Activated naive CD4-positive, alpha-beta T cell treated with anti-CD3 and anti-CD28 coated beads, Interleukin-2, amount 50 U/mL, for 16 hours (primary cell): ENCODE results near the gene MVP.
"Not testable (repeated sequence)": the region's sequence is repeated elsewhere in the genome, so short reads cannot be mapped to it uniquely, and the experiment has no call there.

Experiments
- DNase-seq: peaks from one replicate; pipeline ENCODE4 v3.0.0-alpha.2; 2020

MVP gene

DNA sequence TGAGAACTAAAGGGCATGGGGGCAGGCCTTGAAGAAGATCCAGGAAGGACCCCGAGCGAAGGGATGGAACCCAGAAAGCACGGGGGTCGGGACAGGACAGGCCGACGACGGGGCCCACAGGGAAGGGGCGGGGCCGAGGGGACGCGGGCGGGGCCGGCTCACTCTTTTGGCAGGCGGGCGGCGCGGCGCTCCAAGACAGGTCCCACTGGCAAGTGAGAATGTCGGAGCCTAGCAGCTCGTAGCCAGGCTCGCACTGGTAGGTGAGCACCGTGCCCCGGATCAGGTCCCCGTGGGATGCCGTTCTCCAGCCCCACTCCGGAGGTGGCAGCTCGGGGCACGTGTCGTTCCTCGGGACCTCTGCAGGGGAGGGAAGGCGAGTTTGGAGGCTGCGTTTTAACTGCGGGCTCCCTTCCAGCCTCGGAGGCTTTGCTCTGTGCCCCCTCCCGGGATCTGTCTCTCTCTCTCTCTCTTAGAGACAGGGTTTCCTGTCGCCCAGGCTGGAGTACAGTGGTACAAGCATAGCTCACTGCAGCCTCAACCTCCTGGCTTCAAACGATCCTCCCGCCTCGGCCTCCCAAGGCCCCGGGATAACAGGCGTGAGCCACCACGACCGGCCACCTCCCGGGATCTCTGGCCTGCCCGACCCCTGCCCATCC, 56.5 kb downstream of the MVP start:
- peak; percentile 56 for DNase-seq

GRCh38 chr16:29877266-29877961, 57.2 kb downstream of the MVP start:
- peak; percentile 55 for DNase-seq

GRCh38 chr16:29878172-29878571, 57.9 kb downstream of the MVP start:
- no peak for DNase-seq

DNA sequence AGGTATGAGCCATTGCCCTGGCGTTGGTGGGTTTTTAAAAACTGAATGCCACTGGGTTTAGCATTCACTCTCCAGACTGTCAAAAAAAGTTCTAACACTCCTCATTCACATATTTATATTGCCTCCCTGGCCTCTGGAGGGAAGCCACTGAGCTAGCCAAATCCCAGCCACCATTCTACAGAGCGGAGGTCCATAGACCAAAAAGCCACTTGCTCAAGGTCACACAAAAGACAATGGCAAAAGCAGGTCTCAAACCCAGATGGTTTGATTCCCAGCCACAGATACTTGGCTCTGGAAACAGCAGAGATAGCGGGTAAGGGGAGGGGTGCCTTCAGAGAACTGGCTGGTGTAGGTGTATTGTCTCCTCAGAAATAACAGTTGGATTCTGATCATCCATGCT, 60.8 kb downstream of the MVP start:
- no peak for DNase-seq

- DNase-seq = no peak
Measured at GRCh38 chr16:29883987-29884386, 63.7 kb downstream of the MVP start.

DNA sequence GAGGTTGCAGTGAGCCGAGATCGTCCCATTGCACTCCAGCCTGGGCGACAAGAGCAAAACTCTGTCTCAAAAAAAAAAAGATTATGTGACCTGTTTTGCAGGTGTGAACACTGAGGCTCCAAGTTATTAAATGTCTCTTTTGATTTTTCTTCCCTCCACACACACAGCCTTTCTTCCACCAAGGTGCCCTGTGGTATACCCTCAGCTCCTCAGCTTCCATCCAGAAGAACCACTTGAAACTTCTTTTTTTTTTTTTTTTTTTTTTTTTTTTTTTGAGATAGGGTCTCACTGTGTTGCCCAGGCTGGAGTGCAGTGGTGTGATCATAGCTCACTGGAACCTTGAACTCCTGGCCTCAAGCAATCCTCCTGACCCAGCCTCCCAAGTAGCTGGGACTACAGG, 69.1 kb downstream of the MVP start:
- DNase-seq = not testable (repeated sequence)

DNA sequence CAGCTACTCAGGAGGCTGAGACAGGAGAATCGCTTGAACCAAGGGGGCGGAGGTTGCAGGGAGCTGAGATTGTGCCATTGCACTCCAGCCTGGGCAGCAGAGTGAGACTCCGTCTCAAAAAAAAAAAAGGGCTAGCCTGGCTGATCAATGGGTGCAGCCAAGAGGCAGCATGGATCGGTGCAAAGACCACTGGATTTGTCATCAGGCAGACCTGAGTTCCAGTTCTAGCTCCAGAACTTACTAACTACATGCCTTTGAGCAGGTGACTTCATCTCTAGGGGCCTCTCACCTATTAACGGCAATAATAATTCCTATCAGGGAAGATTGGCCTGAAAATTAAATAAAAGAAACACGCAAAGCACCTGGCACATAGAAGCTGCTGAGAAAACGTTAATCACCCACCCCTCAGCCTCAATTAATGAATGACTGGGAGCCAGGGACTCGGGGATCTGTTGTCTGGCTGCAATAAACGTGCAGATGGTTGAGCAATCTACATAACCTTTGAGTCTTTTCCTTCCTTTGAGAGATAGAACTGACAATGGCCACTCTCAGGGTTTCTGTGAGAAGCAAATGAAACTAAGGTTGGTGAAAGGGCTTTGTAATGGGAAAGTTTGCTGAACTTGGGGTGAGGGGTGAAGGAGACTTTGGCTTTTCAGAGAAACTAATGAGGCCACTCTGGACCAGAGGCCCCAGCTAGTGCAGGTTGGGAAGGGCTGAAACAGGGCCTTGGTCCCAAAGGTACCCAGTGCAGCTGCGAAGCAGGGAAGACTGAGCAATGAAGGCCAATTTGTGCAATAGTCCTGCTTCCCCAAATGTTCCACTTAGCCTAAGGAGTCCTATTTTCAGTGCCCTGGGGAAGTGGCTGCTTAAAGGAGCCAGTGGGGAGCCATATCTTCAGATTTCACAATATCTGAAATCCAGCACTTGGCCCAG, 71.5 kb downstream of the MVP start:
- DNase-seq = no peak

GRCh38 chr16:29892458-29892813, 72.2 kb downstream of the MVP start:
- DNase-seq = no peak

- DNase-seq = no peak
Measured at GRCh38 chr16:29893553-29893952, 73.3 kb downstream of the MVP start.

- DNase-seq = no peak
Measured at GRCh38 chr16:29894352-29894751, 74.1 kb downstream of the MVP start.

DNA sequence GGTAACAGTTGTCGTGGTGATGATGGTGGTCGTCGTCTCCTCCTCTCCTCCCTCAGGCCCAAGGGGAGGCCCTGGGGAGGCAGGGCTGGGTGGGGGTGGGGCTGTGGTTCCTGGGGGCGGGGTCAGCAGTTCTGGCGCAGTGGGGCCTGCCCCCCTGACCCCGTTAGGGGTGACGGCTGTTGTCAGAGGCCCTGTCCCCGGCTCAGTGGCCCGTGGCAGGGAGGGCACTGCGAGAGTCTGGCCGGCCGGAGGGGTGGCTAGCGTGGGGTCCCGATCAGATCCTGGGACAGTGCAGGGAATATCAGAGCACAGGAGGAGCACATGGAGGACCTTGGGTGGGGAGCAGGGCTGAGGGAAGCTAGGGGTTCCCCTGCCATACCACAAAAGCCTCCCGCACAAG, 76.6 kb downstream of the MVP start:
- DNase-seq = no peak

DNA sequence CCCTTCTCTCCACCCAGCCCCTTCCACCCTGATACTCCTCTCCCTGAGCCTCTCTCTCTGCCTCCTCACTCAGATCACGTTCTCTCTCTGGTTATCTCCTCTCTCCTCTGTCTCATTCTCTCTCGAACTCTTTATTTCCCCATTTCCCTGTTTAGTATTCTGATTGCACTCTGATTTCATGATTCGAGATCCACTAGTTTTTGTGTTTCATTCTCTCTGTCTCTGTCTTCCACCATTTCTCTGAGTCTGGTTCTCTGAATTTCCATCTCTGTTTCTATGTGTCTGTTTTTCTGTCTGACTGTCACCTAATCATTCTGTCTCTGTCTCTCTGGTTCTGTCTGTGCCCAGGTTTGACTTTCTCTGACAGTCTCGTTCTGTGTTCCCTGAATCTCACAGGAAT, 77.1 kb downstream of the MVP start:
- DNase-seq = no peak
